PC-9 (cell line): Measurements from ENCODE around the gene ASB10.

Experiments
- EZH2 ChIP-seq: fragments of 200-600 bp; sonication (generic); IDR thresholded peaks from 2 replicates; pipeline ENCODE4 v1.8.0; 2017; ENCODE audit warnings: antibody characterized with exemption, low read depth
- TF ChIP-seq, protein P1 (sequence below): fragments of 200-600 bp; sonication (generic); conservative IDR thresholded peaks from 2 replicates; pipeline ENCODE4 v1.6.1; 2017; ENCODE audit warnings: mixed run types, antibody characterized with exemption, mild to moderate bottlenecking, moderate library complexity

DNA sequence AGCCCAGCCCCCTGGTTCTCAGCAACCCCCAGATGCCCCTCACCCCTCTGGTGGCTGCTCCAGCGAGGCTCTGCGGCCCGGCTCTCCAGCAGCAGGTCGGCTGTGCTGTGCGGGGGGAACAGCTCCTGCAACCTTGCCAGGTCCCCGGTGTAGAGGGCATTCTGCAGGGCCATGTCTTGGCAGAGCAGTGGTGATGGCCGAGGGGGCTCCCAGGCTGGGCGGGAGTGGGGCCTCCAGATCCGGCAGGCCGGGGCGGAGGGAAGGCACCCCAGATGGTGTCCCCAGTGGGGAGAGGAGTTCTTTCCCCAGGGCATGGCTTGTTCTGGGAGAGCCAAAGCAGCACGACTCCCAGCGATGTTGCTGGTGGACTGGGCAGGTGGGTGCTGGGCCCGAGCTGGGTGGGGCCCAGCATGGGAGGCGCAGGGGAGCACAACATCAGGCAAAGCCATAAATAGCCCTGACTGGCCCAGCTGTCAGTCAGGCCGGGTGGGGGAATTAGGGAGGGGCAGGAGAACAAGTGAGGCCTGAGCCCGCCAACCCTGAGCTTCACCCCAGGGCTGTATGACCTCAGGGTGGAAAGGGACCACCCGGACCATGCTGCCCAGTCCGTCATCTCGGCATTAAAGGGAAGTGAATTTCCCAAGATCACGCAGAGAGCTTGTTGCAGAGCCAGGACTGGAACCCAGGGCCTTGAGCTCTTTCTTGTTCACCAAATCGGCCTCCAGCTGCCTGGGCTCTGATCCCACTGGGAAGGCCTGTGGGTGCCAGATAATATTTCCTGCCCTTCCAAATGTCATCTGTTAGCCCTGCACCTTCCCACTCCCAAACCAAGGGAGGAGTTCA, 580 bp upstream of the ASB10 start:
- TF ChIP-seq, protein P1, sequence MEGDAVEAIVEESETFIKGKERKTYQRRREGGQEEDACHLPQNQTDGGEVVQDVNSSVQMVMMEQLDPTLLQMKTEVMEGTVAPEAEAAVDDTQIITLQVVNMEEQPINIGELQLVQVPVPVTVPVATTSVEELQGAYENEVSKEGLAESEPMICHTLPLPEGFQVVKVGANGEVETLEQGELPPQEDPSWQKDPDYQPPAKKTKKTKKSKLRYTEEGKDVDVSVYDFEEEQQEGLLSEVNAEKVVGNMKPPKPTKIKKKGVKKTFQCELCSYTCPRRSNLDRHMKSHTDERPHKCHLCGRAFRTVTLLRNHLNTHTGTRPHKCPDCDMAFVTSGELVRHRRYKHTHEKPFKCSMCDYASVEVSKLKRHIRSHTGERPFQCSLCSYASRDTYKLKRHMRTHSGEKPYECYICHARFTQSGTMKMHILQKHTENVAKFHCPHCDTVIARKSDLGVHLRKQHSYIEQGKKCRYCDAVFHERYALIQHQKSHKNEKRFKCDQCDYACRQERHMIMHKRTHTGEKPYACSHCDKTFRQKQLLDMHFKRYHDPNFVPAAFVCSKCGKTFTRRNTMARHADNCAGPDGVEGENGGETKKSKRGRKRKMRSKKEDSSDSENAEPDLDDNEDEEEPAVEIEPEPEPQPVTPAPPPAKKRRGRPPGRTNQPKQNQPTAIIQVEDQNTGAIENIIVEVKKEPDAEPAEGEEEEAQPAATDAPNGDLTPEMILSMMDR = no peak
- no peak for TF ChIP-seq EZH2
